GM19240 (cell line): ENCODE data around the gene CCDC190.
"Not testable (repeated sequence)": the region's sequence is repeated elsewhere in the genome, so short reads cannot be mapped to it uniquely, and the experiment has no call there.

ENCODE experiments used
- DNase-seq: peaks from one replicate; pipeline ENCODE4 v3.0.0; 2011; ENCODE audit warnings: low spot score; ENCODE audit not compliant: insufficient read length

CCDC190 gene

DNA sequence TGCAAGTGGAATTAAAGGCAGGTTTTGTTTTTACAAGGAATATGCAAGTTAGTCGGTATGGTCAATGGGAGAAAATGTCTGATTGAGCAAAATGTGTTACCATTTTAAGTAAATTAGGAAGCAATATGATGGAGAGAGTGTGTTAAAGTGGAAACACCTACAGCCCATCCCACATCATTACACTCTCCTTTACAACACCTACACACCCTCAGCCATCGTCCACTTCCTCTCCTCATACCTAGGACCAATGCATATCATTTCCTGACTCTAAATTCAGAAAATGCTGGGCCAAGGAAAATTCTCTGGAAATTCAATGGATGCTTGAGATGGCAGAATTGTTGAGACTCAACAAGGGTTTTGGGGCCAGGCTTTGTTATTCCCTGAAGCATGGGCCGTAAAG is 16.4 kb upstream of the CCDC190 start:
- no peak for DNase-seq

DNA sequence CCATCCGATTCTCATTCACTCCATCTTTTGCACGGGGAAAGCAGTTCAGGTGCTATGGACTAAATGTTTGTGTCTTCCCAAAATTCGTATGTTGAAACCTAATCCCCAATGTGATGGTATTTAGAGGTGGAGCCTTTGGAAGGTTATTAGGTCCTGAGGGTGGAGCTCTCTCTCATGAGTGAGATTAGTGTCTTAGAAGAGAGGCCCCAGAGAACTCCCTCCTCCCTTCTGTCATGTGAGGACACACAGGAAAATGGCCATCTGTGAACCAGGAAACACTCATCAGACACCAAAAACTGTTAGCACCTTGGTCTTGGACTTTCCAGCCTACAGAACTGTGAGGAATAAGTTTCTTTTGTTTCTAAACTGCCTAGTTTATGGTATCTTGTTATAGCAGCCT is 15.8 kb upstream of the CCDC190 start:
- DNase-seq: no peak

DNA sequence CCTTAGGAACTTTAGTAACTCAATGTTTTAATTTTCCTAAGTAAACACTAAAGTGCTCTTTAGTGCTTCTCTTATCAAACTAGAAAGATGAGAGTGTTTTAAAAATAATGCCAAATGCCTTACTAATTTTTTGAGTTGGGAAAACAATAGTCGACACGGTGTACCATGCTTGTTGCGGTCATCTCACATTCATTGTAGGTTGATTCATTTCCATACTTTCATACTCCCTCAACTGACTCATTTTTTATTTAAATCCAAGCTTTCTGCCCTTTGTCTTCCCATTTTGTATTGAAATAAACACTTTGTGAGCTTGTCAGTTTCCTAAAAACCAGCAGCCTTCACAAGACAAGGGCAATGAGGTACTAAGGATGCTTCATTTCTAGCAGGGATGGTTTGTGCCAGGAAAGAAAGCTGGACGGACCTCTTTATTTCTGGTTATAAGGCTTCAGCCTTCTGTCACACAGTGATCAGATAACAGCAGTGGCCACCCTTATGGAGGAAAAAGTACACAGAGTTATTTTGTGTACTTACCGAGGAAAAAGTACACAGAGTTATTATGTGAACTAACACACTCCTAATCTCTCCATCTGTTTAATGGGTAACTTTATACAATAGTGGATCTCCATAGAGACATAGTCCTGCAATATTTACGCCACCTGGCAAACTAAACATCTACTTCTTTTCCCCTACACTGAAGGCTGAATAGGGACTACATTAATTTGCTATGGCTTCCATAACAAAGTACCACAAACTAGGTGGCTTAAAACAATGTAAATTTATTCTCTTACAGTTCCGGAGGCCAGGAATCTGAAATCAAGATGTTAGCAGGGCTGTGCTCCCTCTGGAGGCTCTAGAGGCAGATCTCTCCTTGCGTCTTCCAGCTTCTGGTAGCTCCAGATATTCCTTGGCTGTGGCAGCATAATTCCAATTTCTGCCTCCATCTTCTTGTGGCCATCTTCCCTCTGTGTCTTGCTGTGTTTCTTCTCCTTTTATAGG is 13.0 kb upstream of the CCDC190 start:
- no peak for DNase-seq

DNA sequence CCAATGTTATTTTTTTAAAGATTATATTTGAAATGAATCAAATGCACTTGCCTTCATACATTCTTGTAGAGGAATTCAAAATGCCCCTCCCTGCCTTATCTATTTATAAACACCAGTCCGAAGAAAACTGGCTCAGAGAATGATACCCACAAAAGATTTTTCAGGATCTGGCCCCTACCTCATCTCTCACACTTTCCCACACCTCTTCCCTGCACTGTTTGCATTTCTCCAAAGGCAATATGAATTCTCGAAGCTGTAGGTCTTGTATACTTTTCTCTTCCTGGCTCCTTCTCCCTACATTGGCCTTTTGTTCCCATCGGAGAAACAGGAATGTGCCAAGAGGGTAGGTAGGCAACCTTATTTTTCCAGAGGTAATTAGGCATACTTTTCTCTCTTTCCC is 12.0 kb upstream of the CCDC190 start:
- DNase-seq: no peak

DNA sequence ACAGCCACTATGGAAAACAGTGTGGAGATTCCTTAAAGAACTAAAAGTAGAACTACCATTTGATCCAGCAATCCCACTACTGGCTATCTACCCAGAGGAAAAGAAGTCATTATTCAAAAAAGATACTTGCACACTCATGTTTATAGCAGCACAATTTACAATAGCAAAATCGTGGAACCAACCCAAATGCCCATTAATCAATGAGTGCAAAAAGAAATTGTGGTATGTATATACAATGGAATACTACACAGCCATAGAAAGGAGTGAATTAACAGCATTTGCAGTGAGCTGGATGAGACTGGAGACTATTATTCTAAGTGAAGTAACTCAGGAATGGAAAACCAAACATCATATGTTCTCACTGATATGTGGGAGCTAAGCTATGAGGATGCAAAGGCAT is 10.4 kb upstream of the CCDC190 start:
- DNase-seq: not testable (repeated sequence)

DNA sequence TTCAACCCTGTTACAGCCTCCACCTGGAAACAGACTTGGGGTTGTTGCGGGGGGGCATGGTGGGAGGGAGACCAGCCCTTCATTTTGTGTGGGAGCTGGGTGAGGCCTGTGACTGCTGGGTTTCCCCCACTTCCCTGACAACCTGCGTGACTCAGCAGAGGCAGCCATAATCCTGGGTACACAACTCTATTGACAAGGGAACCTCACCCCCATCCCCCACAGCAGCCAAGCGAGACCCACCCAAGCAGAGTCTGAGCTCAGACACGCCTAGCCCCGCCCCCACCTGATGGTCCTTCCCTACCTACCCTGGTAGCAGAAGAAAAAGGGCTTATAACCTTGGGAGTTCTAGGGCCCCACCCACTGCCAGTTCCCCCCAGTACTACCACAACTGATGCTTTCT is 8.0 kb upstream of the CCDC190 start:
- DNase-seq: no peak

DNA sequence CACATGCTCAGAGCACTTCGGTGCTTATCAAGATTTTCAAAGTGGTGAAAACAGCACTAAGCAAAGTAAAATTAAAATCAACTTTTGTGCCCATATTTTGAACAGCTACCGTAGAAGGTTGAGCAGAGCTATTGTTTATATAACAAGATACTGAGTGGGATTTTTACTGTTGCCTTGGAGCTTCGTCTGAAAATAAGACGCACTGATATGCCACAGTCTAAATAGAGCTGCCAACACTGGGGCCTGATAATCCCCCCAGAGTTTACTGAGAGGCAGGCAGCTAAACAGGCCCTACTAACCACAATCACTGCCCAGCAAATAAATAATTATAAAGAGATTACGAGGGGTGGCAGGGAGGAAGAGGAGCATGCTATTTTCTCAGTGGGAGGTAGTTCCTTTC is 650 bp upstream of the CCDC190 start:
- no peak for DNase-seq

DNA sequence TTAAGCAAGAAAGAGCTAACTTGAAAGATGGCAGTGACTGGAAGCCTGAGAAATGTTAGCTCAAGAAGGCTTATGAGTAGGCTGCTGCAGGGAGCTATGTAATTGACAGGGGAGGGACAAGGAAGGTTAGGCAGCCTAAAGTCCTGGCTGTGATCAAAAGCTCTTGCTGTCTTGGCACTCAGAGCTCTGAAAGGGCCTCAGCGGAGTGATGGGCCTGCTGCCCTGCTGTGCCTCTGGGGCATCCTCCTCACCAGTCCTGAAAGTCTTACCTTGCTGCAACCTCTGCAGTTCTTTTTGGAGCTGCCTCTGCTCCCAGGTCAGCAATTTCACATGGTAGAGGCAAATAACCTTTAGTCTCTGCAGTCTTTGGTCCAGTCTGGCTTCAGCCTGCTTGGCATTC is 1.8 kb downstream of the CCDC190 start:
- no peak for DNase-seq

DNA sequence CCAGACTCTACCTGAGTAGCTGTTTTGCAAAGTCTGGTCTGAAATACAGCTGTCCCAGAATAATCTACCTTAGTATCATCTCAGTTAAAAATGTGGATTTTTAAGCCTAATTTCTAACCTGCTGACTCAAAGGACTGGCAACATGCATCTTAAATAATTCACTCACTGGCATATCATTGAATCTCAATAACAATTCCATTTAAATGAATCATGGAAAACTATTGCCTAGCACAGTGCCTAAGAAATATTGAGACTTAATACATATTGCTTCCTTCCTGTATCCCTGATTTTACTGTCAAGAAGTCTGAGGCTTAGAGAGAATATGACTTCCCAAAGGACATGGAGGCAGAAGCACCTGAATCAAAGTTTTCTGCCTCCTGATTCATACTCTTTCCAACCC is 3.1 kb downstream of the CCDC190 start:
- no peak for DNase-seq

DNA sequence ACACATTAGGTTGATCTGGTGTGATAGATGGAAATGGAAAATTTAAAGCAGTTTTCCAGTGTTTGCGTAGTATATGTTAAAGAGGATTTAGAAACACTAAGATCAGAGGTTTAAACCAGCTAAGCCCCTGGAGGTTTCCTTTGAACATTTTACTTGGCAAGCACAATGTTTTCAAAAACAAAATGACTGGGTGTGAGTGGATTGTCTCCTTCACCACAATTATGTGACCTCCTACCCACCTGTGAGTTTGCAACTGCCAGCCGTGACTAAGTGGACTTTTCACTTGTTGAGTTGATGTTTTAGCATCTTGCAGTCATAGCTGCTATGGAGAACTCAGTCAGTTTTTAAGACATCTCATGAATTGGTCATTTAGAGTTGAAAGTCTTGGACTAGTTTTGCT is 4.7 kb downstream of the CCDC190 start:
- DNase-seq: no peak

DNA sequence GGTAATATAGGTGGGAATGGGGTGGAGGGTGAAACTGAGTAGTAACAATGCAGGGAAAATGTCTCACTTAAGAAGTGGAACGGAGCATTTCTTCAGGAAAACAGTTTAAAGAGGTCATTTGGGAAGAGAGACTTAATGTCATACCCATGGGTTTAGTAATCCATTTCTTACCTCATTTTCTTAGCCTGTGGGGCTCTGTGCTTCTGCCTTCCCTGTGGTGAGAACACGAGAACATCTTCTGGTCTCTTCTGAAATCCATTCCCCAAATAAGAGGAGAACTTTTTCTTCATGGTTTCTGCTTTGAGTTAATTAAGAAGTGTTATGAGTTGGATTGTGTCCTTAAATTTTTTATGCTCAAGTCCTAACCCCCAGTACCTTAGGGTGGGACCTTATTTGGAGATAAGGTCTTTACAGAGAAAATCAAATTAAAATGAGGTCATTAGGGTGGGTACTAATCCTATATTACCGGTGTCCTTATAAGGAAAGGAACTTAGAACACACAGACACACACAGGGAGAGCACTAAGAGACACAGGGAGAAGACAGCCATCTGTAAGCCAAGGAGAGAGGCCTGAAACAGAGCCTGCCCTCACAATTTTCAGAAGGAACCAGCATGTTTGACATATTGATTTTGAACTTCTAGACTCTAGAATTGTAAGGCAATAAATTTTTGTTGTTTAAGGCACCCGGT is 5.4 kb downstream of the CCDC190 start:
- DNase-seq: no peak

DNA sequence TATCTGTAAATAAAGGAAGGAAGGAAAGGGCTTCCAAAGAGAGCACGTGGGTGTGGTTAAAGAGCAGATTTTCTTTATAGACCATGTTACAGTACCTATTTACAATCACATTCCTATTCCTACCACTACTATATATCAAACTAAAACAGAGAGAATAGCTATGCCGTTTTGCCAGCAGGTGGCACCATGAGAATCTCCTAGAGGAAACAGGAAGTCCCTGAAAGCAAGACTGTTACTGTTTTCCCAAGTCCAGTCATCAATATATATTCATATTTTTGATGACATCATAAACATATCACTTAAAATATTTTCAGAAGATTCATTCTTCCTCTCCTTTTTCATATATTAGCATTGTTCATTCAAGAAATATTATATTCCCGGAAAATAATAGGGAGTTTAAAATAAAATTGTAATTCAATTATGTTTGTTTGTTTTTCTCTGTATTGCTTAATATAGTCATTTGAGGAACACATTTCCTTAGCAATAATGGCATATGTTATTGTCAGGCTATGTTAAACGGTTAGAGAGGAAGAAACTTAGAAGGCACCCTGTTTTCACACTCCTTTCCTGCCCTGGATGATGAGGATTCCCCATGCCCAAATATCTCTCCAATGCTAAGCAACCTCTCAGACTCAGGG is 6.6 kb downstream of the CCDC190 start:
- peak; percentile 38 for DNase-seq

DNA sequence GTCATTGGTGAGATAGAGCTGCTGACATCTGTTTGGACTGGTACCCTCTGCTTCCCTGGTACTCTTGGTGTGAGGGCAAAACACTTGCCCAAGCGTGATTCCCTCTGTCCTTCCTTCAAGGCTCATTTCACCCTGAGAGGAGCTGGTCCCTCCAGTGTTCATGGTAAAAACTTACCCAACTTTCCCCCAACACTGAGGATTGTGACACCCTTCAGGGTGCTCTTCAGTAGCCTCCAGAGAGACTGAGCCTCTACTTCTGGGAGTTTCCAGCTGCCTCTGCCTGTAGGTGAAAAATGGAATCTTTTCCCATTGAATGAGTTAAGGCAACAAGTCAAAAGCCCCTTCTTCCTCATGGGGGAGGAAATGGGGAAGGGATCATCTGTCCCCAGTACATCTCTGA is 9.6 kb downstream of the CCDC190 start:
- no peak for DNase-seq

DNA sequence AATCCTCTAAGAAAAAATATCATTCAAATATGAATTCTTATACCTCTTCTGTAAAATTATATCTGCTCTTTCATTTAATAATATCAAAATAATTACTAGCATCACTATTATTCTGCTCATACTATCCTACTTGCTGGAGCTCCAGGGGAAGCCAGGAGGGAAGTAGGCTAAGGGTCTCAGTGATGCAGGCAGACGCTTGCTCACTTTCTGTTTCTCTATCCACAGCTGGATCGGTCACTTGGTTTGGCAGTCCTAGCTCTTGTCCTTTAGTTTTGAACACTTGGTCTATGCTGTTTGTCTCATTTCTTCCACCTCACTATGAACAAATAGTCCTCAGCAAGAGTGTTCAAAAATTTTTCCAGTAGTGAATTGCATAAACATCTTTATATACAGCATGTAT is 11.3 kb downstream of the CCDC190 start:
- no peak for DNase-seq

DNA sequence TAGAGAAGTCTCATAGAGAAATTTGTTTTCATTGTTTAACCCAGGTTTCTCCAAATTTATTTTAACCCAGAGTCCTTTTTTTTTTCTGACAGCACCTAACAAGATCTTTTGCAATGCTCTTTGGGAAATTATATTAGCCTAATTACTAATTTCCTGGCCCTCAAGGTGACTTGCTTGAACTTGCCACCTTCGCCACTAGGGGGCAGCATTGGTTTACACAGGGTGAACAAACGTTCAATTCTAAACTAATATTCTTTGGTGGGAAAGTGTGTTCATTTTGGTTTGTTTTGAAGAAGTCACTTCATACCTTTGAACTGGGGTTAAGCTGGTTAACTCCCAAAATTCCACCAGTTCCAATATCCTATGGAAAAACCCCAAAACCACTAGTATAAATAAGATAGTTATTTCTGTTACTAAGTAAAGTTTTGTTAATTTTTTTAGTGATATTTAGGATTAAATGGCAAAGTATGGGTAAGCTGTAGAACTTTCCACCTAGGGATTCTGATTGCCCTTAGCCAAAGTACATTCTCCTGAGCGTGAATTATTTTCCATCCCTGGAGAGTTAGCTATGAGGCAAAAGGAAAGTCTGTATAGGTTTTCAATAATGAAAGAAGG is 13.0 kb downstream of the CCDC190 start:
- DNase-seq: peak; percentile 35

DNA sequence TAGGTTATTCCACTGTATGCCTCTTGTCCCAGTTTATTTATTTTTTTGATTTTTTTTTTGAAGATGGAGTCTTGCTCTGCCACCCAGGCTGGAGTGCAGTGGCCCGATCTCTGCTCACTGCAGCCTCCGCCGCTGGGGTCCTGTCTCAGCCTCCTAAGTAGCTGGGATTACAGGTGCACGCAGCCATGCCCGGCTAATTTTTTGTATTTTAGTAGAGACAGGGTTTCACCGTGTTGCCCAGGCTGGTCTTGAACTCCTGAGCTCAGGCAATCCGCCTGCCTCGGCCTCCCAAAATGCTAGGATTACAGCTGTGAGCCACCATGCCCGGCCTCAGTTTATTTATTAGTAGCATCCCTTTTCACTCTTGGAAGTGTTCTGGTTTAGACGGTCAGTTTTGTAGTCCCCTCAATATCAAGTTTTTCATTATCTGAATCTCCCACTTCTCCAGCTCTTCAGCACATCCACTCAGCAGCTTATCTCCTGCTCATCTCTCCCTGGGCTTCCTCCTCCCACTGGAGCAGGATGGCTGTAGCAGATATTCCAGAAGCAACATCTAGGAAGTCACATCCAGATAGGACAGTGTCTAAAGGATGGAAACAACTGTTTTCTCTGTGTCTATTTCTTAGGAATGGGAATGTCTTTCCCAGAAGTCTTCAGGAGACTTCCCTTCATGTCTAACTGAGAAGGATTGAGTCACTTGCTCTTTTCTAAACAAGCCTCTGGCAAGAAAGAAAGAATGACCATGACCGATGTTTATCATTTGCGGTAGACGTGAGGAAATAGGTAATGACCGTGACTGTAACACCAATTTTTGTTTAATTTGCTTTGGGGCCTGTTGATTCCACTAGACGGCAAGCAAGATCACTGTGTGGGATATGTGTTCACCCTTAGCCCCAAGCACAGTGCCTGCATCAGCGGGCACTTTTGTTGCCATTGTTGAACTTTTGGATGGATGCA is 14.4 kb downstream of the CCDC190 start:
- no peak for DNase-seq

DNA sequence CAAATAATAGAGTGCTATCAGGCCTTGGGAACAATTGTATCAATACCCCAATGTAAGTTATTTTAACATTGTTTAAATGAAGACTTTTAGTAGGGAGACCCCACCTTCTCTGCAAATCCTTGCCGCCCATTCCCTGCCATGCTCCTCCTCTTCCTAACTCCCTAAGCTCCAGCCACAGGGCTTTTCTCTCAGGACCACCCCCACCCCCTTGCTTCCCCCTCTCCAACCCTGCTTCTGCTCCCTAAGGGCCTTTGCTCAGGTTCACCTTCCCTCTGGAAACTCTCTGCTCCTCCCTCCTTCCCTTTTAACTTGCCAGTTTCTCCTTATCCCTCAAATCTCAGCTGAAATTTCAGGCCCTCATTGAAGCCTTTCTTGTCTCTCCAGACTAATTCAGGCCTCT is 16.8 kb downstream of the CCDC190 start:
- DNase-seq: no peak

DNA sequence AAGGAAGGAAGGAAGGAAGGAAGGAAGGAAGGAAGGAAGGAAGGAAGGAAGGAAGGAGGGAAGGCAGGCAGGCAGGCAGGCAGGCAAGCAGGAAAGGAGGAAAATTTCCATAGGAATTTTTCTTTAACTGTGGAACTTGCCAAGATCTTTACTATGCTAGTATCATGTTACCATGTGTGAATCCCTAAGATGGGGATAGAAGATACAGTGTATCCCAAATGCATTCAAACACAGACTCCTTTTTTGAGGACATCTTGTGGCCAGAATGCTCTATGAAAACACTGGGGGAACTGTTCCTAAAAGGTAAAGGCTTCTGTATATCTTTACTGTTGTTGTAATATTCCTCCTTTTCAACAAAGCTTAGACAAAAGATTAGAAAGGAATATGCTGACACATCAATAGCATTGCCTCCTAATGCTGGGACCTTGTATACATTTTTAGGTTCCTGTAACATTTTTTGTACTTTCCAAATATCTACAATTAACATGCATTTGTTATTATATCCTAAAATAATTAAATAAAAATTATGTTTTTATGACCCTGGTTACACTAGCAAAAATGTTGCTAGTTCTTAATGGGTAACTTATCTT is 20.6 kb downstream of the CCDC190 start:
- DNase-seq: no peak

DNA sequence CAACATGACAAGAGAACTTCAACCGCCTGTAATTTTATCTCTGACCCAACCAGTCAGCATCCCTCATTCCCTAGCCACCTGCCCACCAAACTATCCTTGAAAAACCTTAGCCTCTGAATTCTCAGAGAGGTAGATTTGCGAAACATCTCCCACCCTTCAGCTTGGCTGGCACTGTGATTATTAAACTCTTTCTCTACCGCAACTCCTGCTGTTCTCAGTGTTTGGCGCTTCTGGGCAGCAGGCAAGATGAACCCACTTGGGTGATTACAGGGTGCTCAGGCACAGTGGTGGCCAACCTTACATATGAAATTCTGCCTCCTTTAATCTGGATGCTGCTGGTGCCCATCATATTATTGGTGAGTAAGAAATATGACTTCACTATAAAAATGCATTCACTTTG is 22.1 kb downstream of the CCDC190 start:
- no peak for DNase-seq
